Cardiac muscle cell (in vitro differentiated cells and primary cell): ENCODE measurements around the gene STRA6. TPM values are rescaled to one million over a fixed set of nuclear protein-coding genes. Genes with fewer than 3 reads are reported as not detected.
A peak's percentile ranks its signal among the peaks of the same experiment; 100 is the strongest.

Experiments used
- DNase-seq, 2 donors: peaks; one replicate each; pipeline versions ENCODE4 v3.0.0 to v3.0.0-alpha.2; 2010 to 2017; ENCODE audit warnings: low read depth in 1 of 2, low spot score in 1 of 2
- H3K27ac ChIP-seq: fragments of 200-600 bp; sonication (generic); 2 replicates; pipeline ENCODE4 v1.5.1; 2016
- H3K27me3 ChIP-seq: fragments of 200-600 bp; sonication (generic); 2 replicates; pipeline ENCODE4 v1.6.0; 2016; ENCODE audit warnings: control low read depth
- H3K36me3 ChIP-seq: fragments of 200-600 bp; sonication (generic); 2 replicates; pipeline ENCODE4 v1.5.1; 2016; ENCODE audit warnings: control low read depth
- H3K4me1 ChIP-seq: fragments of 200-600 bp; sonication (generic); 2 replicates; pipeline ENCODE4 v1.8.1; 2017; ENCODE audit warnings: low read depth, mild to moderate bottlenecking, mixed run types
- H3K4me3 ChIP-seq: fragments of 200-600 bp; sonication (generic); 2 replicates; pipeline ENCODE4 v1.5.1; 2016; ENCODE audit warnings: mild to moderate bottlenecking
- H3K9me3 ChIP-seq: fragments of 200-600 bp; sonication (generic); 2 replicates; pipeline ENCODE4 v1.5.1; 2017; ENCODE audit warnings: low read depth, mild to moderate bottlenecking, control low read depth
- CTCF ChIP-seq: IDR thresholded peaks from 2 replicates; pipeline ENCODE4 v1.5.1; 2012; ENCODE audit warnings: low read depth, mild to moderate bottlenecking, low read length
- polyA plus RNA-seq: library from polyadenylated mRNA; unstranded; fragments of >200 nt; fragmentation: Nextera tagmentation; extraction: Ambion mirVana; gene quantifications from 2 replicates; pipeline ENCODE4 v1.2.1, GENCODE V29; 2016
- total RNA-seq: library from RNA; depleted of rRNA; stranded (reverse); fragments of >200 nt; gene quantifications from 2 replicates; pipeline ENCODE4 v1.2.3, GENCODE V29; 2016

The STRA6 gene
- total and polyA plus RNA-seq, 2 experiments from 2014 or later, result 38.6 to 49.6 TPM

GRCh38 chr15:74213858-74214284 is 11.3 kb upstream of the STRA6 start:
- DNase-seq, result no peak
- H3K27ac ChIP-seq, result peak overlapping the region; percentile 42
- H3K9me3 ChIP-seq, result no peaks in the 10 kb centered on the region
- no peaks in the 10 kb centered on the region for H3K27me3 ChIP-seq
- H3K36me3 ChIP-seq, result no peaks in the 10 kb centered on the region
- H3K4me3 ChIP-seq, result no peak overlapping the region
- TF ChIP-seq CTCF, result no peak
- H3K4me1 ChIP-seq, result peaks cover 47% of the 10 kb centered on the region

- peaks cover 53% of the 10 kb centered on the region for H3K4me1 ChIP-seq
- DNase-seq, result no peak
- H3K27ac ChIP-seq, result peak overlapping the region; percentile 25
- no peaks in the 10 kb centered on the region for H3K9me3 ChIP-seq
- H3K36me3 ChIP-seq, result no peaks in the 10 kb centered on the region
- no peak for TF ChIP-seq CTCF
- H3K27me3 ChIP-seq, result no peaks in the 10 kb centered on the region
- H3K4me3 ChIP-seq, result no peak overlapping the region
These were observed 9.9 kb upstream of the STRA6 start for GRCh38 chr15:74212494-74212893.

GRCh38 chr15:74211656-74212055 is 9.1 kb upstream of the STRA6 start:
- TF ChIP-seq CTCF, result no peak
- H3K27ac ChIP-seq, result peak overlapping the region; percentile 25
- H3K4me3 ChIP-seq, result no peak overlapping the region
- DNase-seq, result no peak
- peaks cover 53% of the 10 kb centered on the region for H3K4me1 ChIP-seq
- H3K9me3 ChIP-seq, result no peaks in the 10 kb centered on the region
- no peaks in the 10 kb centered on the region for H3K27me3 ChIP-seq
- no peaks in the 10 kb centered on the region for H3K36me3 ChIP-seq

- DNase-seq, result no peak
- Histone ChIP-seq H3K27ac (peak overlapping the region; percentile 83), H3K4me1 (peaks cover 53% of the 10 kb centered on the region)
These were observed 8.1 kb upstream of the STRA6 start for GRCh38 chr15:74210729-74211128.

GRCh38 chr15:74209997-74210671 is 7.5 kb upstream of the STRA6 start:
- Histone ChIP-seq H3K27me3 (no peaks in the 10 kb centered on the region), H3K4me3 (no peak overlapping the region), H3K9me3 (no peaks in the 10 kb centered on the region), H3K4me1 (peaks cover 47% of the 10 kb centered on the region), H3K27ac (peak overlapping the region; percentile 83), H3K36me3 (no peaks in the 10 kb centered on the region)
- no peak for TF ChIP-seq CTCF
- peak; percentile 57 to 95 for DNase-seq

More at GRCh38 chr15:74210729-74211128, 8.1 kb upstream of the STRA6 start:
- no peak for TF ChIP-seq CTCF
- no peak overlapping the region for H3K4me3 ChIP-seq
- no peaks in the 10 kb centered on the region for H3K27me3 ChIP-seq
- no peaks in the 10 kb centered on the region for H3K36me3 ChIP-seq
- H3K9me3 ChIP-seq, result no peaks in the 10 kb centered on the region
